NCI-H146 treated with DMSO at 0.1 percent for 48 hours (cell line): ENCODE data around the gene RGS3.
A peak's percentile ranks its signal among the peaks of the same experiment; 100 is the strongest.
"Not testable (repeated sequence)": the region's sequence is repeated elsewhere in the genome, so short reads cannot be mapped to it uniquely, and the experiment has no call there.

Experiments
- DNase-seq: peaks from one replicate; lab custom pipeline; 2025; ENCODE audit not compliant: unreplicated experiment; lab: John Stamatoyannopoulos, UW

Gene RGS3

DNA sequence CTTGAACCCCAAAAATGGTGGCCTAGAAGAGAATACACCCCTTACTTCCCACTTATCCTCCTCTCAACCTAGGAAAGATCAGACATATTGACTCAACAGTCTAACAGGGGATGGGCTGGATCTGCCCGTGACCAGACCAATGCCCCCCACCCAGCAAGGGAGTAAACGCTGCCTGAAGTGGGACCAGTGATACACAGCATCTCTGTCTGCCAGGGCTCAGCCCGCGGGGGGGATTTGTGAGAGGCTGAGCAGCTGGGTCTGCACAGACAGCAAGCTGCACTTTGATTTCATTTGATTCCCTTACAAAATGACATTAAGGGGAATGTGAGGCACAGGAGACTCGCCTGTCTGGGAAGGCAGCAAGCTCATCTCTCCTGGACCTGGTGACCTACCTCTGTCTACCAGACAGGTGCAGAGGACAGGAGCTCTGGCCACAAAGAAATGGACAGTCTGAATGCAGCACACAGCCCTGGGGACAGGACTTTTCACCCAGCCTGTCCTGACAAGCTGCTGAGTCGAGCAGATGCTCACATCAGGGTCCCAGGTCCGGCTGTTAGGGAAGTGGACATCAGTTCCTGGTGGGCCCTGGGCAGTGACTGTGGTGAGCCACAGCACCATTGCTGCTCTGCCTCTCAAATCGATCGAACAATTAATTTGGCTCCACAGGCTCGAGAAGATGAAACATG is 79.9 kb downstream of the RGS3 start:
- DNase-seq: no peak

DNA sequence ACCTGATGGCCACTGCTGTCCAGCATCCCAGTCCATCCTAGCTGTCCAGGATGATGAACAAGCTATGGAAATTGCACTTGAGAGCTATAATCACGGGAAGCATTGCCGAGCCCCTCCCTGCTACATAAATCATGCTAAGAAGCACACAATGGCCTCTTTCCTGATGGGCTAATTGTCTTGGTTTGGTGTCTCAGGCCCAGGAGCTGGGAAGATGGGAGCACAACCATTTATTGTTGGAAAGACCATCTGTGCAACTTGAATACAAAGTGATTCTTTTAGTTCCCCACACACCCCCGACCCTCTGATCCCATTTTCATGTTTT is 80.4 kb downstream of the RGS3 start:
- no peak for DNase-seq

DNA sequence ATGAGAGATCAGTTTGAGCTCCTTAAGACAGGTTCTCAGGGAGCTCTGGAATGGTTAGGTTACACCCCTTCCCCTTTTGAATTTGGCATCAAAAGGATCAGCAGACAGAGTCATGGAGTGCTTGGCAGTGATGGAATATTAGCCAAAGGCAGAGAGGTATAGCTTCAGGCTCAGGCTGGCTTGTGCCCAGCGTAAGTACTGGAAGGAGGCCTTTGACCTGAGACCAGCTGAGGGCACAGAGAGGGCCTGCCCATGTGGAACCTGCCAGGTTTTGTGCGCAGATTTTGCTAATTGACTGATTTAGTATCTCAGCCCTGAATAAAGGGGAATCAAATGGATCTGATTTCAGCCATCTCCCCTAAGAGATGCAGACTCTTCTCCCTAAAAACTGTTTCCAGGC is 81.5 kb downstream of the RGS3 start:
- no peak for DNase-seq

DNA sequence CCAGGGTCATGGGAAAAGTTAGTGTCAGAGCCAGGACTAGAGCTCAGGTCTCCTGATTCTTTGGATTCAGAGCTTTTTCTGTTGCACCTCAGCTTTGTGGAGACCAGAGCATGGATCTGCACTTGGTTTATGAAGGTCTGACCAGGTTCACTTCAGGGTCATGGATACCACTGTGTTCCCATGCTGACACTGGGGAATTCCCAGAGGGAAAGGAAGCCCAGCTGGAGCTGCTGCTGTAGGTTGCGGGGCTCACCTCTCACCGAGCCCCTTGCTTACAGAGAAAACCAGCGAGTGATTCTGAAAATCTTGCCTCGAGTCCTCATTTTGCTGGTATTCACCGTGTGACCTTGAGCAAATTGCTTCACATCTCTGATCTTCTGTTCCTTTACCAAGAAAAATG is 83.0 kb downstream of the RGS3 start:
- no peak for DNase-seq

DNA sequence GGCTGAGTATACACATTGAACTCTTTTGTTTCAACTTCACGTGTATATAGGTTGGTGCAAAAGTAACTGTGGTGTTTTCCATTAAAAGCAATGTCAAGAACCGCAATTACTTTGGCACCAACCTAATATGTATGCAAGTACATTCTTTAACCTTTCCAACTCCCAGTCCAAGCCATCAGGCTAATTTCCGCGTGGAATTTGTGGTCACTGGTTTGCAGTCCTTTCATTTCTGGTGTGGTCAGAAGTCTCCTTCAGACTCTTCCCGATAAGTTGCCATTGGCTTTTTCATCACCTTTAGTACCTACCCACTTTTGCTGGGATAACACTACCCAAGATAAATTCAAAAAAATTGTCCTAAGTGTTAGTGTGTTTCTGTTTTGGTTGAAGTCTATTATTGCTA is 84.0 kb downstream of the RGS3 start:
- no peak for DNase-seq

DNA sequence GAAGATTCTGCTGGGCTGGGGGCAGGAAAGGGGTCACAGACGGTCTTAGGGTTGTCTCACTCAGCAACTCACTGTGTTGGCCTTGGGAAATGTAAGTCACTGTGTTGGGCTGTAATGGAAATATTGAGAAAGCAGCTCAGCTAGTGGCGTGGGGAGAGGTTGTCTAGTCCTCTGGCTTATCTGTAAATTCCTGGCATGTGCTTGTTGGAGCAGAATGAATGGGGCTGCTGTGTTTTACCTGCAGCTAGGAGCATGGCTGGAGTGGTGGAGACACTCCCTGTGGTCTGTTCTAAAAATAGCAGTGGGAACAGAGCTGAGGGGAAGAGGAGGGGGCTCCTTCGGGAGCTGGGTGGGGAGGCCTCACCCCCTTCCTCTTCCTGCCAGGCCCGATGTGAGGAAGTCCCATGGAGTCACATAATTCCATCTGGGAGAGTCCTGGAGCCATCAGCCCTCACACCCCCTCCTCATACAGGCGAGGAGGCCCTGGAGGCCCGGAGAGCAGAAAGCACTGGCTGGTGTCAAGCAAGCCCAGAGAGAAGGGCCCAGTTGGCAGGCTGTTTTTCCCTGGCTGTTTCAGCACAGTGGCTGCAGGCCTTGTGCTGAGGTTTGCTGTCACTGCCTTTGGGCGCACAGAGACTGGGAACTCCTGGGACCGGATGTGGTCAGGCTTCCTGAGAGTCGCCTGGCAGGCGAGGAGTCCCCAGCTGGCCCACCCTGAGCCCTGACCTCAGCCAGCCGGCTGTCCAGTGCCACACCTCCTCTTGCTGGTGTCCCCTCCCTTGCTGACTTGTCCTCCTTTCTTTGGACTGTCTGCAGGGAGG is 84.9 kb downstream of the RGS3 start:
- no peak for DNase-seq

DNA sequence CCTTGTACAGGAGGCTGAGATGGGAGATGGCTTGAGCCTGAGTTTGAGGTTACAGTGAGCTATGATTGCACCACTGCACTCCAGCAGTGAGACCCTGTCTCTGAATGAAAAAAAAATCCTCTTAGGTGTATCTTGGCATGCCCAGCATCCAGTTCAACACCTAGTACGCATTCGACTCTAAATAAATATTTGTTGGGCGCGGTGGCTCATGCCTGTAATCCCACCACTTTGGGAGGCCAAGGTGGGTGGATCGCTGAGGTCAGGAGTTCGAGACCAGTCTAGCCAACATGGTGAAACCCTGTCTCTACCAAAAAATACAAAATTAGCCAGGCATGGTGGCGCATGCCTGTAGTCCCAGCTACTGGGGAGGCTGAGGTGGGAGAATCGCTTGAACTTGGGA is 86.4 kb downstream of the RGS3 start:
- DNase-seq: not testable (repeated sequence)

DNA sequence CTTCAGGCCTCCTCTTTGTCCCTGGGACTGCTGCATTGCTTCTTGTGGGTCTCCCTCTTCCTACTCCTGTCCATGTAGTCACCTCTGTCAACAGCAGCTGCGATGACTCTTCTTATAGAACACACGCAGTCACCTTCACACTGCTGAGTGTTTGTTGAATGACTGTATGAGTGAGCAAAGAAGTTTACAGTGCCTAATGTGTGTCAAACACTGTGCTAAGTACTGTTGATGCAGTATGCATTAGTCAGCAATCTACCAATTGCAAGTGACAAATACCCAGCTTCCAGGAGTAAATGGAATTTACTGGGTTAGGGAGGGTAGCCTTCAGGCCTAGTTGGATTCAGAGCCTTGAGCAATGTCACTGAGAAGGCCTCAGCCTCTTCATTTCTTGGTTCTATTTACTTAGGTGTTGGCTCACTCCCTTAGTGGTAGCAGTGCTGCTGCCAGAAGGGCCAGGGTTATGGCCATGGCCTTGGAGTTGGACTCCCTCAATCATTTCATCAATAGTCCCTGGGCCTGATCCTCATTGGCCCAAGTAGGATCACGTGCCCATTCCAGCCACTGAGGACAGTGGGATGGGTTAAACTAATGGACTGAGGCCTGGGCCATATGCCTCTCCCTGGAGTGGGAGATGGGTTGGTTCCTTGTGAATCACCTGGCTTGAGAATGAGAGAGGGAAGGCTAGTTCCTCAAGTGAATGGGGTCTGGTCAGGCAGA is 93.5 kb downstream of the RGS3 start:
- DNase-seq: no peak

DNA sequence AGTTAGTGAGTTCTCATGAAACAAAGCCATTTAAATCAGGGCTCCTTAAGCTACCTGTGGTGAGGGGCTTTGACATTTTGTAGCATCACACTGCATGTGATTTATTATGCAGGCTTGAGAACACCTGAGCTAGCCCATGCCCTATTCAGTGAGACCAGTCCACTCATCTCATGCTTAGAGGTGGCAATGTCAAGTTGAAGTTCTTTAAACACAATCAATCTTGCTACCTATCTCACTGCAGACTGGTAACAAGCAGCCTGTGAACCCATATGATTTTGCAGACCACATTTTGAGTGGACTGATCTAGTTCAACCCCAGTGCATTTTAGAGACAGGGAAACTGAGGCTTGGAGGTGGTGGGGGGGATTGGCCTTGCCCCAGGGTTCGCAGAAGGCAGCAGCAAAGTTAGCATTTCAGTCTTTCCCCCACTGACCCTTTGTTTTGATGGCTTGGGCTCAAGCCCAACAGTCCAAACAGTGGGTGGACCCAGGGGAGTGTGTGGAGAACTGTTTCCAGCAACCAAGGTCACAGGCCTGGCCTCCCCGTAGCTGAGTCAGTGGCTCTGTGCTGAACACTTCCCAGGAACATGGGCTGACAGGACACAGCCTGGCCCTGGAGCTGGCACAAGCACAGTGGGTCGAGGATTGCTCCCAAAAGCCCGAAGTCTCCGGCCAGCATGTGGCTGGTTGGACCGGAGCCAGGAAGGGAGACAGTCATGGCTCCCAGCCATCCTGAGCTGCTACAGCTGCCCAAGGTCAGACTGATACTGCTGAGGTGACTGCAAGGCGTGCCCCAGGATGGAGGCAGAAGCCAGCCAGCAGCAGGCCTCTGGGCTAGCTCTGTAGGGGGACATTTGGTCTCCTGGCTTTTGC is 95.3 kb downstream of the RGS3 start:
- no peak for DNase-seq

DNA sequence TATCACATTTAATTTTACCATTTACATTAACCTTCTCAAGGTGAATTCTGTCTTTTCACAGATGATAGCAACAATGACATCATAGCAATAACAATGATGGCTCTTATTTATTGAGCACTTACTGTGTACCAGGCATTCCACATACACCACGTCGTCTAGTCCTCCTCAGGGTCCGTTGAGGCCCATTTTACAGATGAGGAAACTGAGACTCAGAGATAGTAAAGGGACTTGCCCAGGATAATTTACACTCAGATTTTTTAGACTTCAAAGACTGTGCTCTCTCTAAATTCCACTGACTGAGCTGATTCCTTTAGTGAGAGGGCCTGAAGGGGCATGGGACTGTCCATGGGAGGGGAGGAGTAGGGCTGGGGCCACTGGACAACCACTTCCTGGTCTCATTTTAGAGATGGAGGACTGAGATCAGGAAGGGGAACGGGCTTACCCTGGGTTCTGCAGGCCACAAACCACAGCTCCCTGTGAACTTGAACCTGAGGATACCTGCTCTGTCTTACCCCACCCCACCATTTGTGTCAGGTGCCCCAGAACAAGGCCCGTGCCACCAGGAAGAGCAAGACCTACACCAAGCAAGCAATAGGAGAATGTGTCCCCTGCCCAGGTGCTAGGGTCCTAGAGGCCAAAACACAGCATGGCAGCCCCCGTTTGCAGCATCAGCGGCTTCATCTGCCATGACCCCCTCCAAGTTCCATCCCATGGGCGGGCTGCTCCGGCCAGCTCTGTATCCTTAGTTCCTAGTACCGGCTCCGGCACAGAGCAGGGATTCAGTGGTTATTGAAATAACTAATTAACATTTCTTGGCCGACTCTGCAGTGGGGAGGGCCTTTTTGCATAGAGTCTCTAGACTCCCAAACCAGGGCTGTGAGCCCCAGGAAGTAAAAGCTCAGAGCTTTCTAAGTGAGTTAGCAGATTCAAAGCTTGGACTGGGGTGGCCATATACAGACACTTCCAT is 96.6 kb downstream of the RGS3 start:
- no peak for DNase-seq

DNA sequence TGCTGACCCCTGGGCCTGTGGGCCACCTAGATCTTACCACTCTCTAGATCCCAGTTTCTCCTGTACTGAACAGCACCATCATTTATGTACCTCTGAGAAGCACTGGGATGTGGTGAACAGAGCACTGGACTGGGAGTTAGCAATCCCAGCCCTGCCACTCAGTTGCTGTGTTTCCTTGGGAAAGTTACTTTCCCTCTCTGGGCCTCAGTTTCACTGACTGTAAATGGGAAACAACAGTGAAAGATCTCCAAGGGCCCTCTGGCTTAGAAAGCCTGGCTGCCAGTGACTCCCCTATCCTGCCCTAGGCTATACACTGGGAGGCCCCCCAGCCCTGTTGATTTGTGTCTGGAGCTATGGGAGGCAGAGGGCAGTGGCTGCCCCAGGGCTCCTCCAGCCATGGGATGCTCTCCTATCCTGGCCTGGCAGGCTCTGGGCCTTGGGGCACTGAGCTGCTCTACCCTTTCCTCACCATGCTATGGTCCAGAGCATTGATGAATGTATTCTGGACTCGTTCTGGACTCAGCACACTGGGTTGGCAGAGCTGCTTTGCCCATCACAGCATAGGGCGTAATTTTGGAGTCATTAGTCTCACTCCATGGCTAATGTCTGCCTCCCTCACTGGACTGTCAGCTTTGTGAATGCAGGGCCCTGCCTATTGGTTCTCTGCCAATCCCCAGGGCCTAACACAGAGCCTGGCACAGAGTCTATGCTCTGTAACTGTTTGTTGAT is 99.3 kb downstream of the RGS3 start:
- DNase-seq: no peak

DNA sequence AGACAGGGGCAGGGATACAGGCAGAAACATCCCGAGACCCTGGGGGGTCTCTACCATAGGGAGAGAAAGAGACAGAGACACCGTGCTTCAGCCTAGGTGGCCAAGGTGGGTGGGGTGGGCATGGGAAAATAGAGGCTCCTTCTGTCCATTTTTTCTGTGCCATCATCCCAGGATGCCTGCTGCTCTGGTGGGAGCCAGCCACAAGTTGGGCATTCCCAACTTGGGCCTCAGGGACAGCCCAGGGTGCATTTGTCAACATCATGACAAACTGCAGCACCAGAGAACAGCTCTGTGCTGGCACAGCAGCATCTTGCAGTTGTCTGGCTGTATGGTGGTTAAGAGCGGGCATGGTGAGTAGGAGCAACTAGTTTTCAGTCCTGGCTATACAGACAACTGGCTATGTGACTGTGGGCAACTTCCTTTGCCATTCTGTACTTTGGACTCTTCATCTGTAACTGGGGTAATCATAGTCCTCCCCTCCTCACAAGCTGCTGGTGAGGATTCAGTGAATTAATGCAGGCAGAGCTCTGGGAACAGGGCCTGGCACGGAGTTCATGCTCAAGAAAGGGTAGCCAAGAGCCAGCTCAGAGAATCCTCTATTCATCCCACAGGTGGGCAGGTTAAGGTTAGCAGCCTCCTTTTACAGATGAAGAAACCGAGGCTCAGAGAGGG is 100.4 kb downstream of the RGS3 start:
- DNase-seq: no peak

DNA sequence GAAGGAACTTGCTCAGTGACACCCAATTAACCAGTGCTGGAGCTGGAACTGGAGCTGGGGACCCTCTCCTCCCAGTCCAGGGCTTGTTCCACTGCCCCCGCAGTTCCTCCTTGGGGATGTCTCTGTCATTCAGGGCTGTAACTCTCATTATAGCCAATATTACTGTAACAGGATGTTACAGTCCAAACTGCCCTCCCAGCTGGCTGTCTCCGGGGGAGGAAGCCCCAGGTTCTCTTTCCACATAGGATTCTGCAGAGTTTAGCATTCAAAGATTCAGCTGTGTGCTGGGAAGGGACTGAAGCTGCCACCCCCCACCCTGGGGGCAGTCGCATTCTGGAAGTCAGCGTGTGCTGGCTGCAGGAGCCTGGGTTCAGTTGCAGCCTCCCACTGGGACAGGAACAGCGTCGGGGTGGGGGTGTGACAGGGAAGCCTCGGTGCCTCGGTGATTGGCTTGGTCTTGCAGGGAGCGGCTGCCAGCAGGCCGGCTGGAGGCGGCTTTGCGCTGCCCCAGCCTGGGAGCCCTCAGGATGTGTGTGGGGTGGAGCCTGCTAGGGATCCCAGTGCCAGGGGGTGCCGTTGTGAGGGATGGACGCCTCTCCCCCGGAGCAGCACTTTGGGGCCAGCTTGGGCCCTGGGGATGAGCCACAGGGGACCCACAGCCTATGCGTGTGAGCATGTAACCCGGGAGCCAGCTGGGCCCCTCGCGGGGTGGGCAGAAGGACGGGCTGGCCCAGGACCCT is 101.1 kb downstream of the RGS3 start:
- DNase-seq: no peak

DNA sequence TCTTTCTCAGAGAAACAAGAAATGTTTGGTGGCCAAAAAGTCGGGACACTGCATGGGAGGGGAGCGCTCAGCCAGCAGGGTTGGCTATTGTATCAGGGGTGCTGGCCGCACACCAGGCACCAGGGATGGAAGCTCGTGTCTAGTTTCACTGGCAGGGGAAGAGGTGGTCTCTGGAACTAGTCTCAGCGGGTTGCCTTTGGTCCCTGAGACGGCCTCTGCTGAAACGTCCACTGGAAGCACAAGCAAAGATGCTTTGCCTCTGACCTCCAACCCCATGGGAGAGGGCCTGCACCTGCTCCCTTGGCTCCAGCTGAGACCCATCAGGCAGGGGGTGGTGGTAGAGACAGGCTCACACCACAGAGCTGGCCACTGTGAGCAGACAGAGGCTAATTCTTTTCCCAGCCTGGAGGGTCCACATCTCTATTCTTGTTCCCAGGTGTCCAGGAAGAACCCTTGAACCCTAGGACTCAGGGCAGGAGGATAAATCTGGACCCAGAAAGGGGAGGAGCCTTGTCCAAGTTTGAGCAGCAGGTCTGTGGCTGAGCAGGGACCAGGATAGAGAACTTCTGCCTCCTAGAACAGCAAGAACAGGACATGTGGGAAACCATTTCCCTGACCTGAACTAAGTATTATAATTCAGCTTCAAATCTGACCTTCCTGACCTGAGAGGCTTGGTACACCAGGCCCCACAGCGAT is 102.6 kb downstream of the RGS3 start:
- peak; percentile 10 for DNase-seq

DNA sequence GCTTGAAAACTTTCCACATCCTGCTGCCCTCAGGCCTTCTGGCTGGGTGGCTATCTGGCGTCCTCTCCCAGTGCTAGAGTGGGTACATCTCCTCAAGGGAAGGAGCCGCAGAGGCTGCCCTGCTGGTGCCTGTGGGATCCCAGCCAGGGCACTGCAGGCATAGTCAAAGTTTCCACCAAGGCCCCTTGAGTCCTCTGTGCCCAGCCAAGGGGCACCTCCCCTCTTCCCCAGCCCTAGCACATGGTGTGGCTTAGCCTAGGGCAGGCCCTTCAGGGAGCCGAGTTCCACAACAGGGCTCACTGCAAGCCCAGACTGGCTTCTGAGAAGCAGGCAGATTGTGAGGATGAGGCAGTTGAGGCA is 103.2 kb downstream of the RGS3 start:
- no peak for DNase-seq

DNA sequence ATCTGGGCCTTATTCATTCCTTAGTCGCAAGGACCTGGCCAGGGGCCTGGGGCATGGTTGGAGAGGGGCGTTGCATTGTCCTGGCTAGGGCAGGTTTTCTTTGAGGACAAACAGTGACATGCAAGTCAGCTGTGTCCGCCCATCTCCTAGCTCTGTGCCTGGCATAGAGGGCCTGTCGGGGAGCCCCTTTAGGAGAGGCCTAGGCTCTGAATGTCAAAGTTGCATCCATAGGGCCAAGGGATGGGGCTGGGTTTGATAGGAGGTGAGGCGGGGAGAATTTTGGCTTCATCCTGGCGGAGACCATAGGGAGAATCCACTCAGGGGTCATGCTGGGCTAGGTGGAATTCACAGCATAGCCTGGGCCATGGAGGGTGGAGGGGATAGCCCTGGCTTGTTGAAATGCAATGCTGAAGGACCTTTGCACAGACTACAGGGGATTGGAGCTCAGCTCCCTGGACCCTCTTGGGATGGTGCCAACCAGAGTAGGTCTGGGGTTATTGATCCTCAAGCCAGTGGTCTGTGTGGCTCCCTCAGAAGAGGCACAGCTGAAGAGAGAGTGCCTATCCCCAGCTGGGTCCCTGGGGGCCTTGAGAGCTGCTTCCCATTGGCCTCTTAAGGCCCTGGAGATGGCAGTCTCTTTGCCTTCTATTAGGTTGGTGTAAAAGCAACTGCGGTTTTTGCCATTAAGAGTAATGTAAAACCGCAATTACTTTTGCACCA is 104.0 kb downstream of the RGS3 start:
- DNase-seq: no peak

DNA sequence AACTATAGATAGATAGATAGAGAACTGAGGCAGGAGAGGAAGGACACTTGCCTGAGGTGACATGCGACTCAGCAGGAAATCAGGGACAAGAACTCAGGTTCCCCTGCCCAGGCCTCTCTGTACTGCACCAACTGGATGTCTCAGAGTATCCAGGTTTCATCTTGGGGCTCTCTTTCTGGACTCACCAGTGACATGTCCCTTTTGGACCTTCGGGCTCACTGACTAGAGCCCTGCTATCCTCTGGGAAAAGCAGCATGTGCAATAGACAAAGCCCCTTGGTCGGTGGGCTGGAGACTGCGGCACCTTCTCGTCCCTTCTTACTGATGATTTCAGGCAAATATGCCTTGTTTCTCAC is 104.5 kb downstream of the RGS3 start:
- DNase-seq: no peak
